HepG2 (cell line): Measurements from ENCODE around the gene MAT2A. TPM values are rescaled to one million over a fixed set of nuclear protein-coding genes. Genes with fewer than 3 reads are reported as not detected.

Source experiments
- BCL3 ChIP-seq: sonication (generic); formaldehyde crosslinking; IDR thresholded peaks from 2 replicates; pipeline ENCODE4 v1.5.1; 2020; ENCODE audit warnings: mild to moderate bottlenecking, missing genetic modification reagents, moderate library complexity
- CHD2 ChIP-seq: IDR thresholded peaks from 2 replicates; pipeline ENCODE4 v1.6.1; 2011; ENCODE audit warnings: low read depth, low read length, improper control_type of control experiment
- FOXK1 ChIP-seq: sonication (generic); formaldehyde crosslinking; IDR thresholded peaks from 2 replicates; pipeline ENCODE4 v1.4.0; 2020; ENCODE audit warnings: low read depth, missing genetic modification reagents, borderline replicate concordance
- HNRNPLL ChIP-seq: fragments of 200-400 bp; formaldehyde crosslinking; IDR thresholded peaks from 2 replicates; pipeline ENCODE4 v1.6.1; 2017; ENCODE audit warnings: mild to moderate bottlenecking, low read depth, low read length; ENCODE audit not compliant: poor library complexity, severe bottlenecking
- MEIS1 ChIP-seq: sonication (generic); formaldehyde crosslinking; IDR thresholded peaks from 2 replicates; pipeline ENCODE4 v1.9.0; 2021; ENCODE audit warnings: mild to moderate bottlenecking, missing genetic modification reagents, moderate library complexity, borderline replicate concordance
- NRL ChIP-seq: sonication (generic); formaldehyde crosslinking; IDR thresholded peaks from 2 replicates; pipeline ENCODE4 v1.5.0; 2020; ENCODE audit warnings: missing genetic modification reagents, mild to moderate bottlenecking, moderate library complexity, borderline replicate concordance
- PPARG ChIP-seq: conservative IDR thresholded peaks from 2 replicates; pipeline ENCODE4 v1.6.1; 2016; ENCODE audit warnings: missing biosample characterization, missing genetic modification reagents
- SETDB1 ChIP-seq: sonication (generic); formaldehyde crosslinking; IDR thresholded peaks from 2 replicates; pipeline ENCODE4 v1.5.1; 2020; ENCODE audit warnings: missing genetic modification reagents, mild to moderate bottlenecking, borderline replicate concordance
- ZNF264 ChIP-seq: sonication (generic); formaldehyde crosslinking; IDR thresholded peaks from 2 replicates; pipeline ENCODE4 v1.4.0; 2020; ENCODE audit warnings: missing genetic modification reagents
- ZNF280D ChIP-seq: sonication (generic); formaldehyde crosslinking; IDR thresholded peaks from 2 replicates; pipeline ENCODE4 v1.5.1; 2020; ENCODE audit warnings: mild to moderate bottlenecking, missing genetic modification reagents
- ZNF513 ChIP-seq: sonication (generic); formaldehyde crosslinking; conservative IDR thresholded peaks from 2 replicates; pipeline ENCODE4 v1.5.0; 2020; ENCODE audit warnings: missing genetic modification reagents
- ZNF772 ChIP-seq: sonication (generic); formaldehyde crosslinking; IDR thresholded peaks from 2 replicates; pipeline ENCODE4 v1.5.0; 2020; ENCODE audit warnings: mild to moderate bottlenecking, missing genetic modification reagents
- ZNF879 ChIP-seq: sonication (generic); formaldehyde crosslinking; IDR thresholded peaks from 2 replicates; pipeline ENCODE4 v1.8.1; 2023; ENCODE audit warnings: missing genetic modification reagents
- polyA plus RNA-seq, 8 experiments: library from polyadenylated mRNA; depleted of rRNA in 3 of 8; stranded (reverse) in 7 of 8; unstranded in 1 of 8; fragments of >200 nt; fragmentation: Illumina TruSeq in 4 of 8; extraction: Trizol in 4 of 8; gene quantifications; 2 replicates each; pipeline versions ENCODE4 v1.2.1 to v1.2.3, GENCODE V29; 2011 to 2016; ENCODE audit warnings: low read depth in 4 of 8, missing spikeins in 1 of 8, mixed read lengths in 1 of 8; ENCODE audit not compliant: insufficient read depth in 1 of 8
- total RNA-seq, 5 experiments: library from RNA; depleted of rRNA; stranded (reverse); fragments of >200 nt; fragmentation: Illumina TruSeq; extraction: Trizol; gene quantifications; 2 replicates each; pipeline ENCODE4 v1.2.3, GENCODE V29; 2016; ENCODE audit warnings: low read depth in 1 of 5
- TF ChIP-seq, protein P1 (sequence below): IDR thresholded peaks from 2 replicates; pipeline ENCODE4 v1.6.1; 2016
- TF ChIP-seq, protein P2 (sequence below): sonication (generic); formaldehyde crosslinking; IDR thresholded peaks from 2 replicates; pipeline ENCODE4 v1.4.0; 2020; ENCODE audit warnings: missing genetic modification reagents, borderline replicate concordance

The MAT2A gene
- total and polyA plus RNA-seq, 2 of the 13 experiments (the other 11 are each of a cell fraction or from before 2014, with no cell fraction given) = 155 to 331 TPM

- no peak for TF ChIP-seq SETDB1 (CRISPR knock-in tag)
- TF ChIP-seq BCL3 (CRISPR knock-in tag) = peak; percentile 94
- peak; percentile 83 for TF ChIP-seq PPARG (CRISPR knock-in tag)
- peak; percentile 91 for TF ChIP-seq HNRNPLL
- TF ChIP-seq ZNF280D (CRISPR knock-in tag) = peak; percentile 80; the same call in 1 of the 2 replicates
- no peak; the same call in none of the 2 replicates for TF ChIP-seq ZNF772 (CRISPR knock-in tag)
- peak; percentile 68 for TF ChIP-seq MEIS1
- TF ChIP-seq ZNF513 = no peak
- no peak for TF ChIP-seq ZNF264
- TF ChIP-seq, protein P1, sequence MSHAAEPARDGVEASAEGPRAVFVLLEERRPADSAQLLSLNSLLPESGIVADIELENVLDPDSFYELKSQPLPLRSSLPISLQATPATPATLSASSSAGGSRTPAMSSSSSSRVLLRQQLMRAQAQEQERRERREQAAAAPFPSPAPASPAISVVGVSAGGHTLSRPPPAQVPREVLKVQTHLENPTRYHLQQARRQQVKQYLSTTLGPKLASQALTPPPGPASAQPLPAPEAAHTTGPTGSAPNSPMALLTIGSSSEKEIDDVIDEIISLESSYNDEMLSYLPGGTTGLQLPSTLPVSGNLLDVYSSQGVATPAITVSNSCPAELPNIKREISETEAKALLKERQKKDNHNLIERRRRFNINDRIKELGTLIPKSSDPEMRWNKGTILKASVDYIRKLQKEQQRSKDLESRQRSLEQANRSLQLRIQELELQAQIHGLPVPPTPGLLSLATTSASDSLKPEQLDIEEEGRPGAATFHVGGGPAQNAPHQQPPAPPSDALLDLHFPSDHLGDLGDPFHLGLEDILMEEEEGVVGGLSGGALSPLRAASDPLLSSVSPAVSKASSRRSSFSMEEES (CRISPR knock-in tag) = peak; percentile 41; the same call in 1 of the 2 replicates
- TF ChIP-seq CHD2 = peak; percentile 48; the same call in 1 of the 2 replicates
- TF ChIP-seq, protein P2, sequence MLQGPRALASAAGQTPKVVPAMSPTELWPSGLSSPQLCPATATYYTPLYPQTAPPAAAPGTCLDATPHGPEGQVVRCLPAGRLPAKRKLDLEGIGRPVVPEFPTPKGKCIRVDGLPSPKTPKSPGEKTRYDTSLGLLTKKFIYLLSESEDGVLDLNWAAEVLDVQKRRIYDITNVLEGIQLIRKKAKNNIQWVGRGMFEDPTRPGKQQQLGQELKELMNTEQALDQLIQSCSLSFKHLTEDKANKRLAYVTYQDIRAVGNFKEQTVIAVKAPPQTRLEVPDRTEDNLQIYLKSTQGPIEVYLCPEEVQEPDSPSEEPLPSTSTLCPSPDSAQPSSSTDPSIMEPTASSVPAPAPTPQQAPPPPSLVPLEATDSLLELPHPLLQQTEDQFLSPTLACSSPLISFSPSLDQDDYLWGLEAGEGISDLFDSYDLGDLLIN = no peak
- TF ChIP-seq ZNF879 (CRISPR knock-in tag) = no peak
- TF ChIP-seq NRL (CRISPR knock-in tag) = peak; percentile 94
- TF ChIP-seq FOXK1 = peak; percentile 94
These were observed 22.6 kb downstream of the MAT2A start, which contains the start of gene GGCX (continued) for GRCh38 chr2:85561280-85562212.
